ENCODE measurements around the gene TIAM2.

Gene TIAM2

GRCh38 chr6:155196911-155197310 is 201.8 kb downstream of the TIAM2 start:
- Histone ChIP-seq H3K4me1 (ENCODE audit: insufficient read depth, poor library complexity, severe bottlenecking) (peaks cover 8% of the 10 kb centered on the region), H3K9me3 (ENCODE audit: severe bottlenecking) (no peaks in the 10 kb centered on the region), H3K36me3 (ENCODE audit: low read depth) (no peaks in the 10 kb centered on the region), H3K27me3 (ENCODE audit: insufficient read depth, poor library complexity, severe bottlenecking) (no peaks in the 10 kb centered on the region), H3K4me3 (ENCODE audit: severe bottlenecking) (no peak overlapping the region), H3K27ac (ENCODE audit: poor library complexity, severe bottlenecking) (no peak overlapping the region)
- DNase-seq (ENCODE audit: low spot score) (no peak), ATAC-seq (ENCODE audit: low read depth) (no peak)
- TF ChIP-seq CTCF (IDR thresholded peaks at IDR 0.05; ENCODE audit: poor library complexity, severe bottlenecking), result no peak

GRCh38 chr6:155197932-155198331 is 202.8 kb downstream of the TIAM2 start:
- Histone ChIP-seq H3K9me3 (ENCODE audit: severe bottlenecking) (no peaks in the 10 kb centered on the region), H3K4me3 (ENCODE audit: severe bottlenecking) (no peak overlapping the region), H3K27ac (ENCODE audit: poor library complexity, severe bottlenecking) (no peak overlapping the region), H3K4me1 (ENCODE audit: insufficient read depth, poor library complexity, severe bottlenecking) (peaks cover 13% of the 10 kb centered on the region), H3K27me3 (ENCODE audit: insufficient read depth, poor library complexity, severe bottlenecking) (no peaks in the 10 kb centered on the region), H3K36me3 (ENCODE audit: low read depth) (no peaks in the 10 kb centered on the region)
- DNase-seq (ENCODE audit: low spot score), result no peak
- ATAC-seq (ENCODE audit: low read depth), result no peak
- no peak for TF ChIP-seq CTCF (IDR thresholded peaks at IDR 0.05; ENCODE audit: poor library complexity, severe bottlenecking)

- peaks cover 13% of the 10 kb centered on the region for H3K4me1 ChIP-seq (ENCODE audit: insufficient read depth, poor library complexity, severe bottlenecking)
- no peak for TF ChIP-seq CTCF (IDR thresholded peaks at IDR 0.05; ENCODE audit: poor library complexity, severe bottlenecking)
- no peaks in the 10 kb centered on the region for H3K36me3 ChIP-seq (ENCODE audit: low read depth)
- DNase-seq (ENCODE audit: low spot score) (no peak), ATAC-seq (ENCODE audit: low read depth) (no peak)
- H3K27me3 ChIP-seq (ENCODE audit: insufficient read depth, poor library complexity, severe bottlenecking), result no peaks in the 10 kb centered on the region
- H3K4me3 ChIP-seq (ENCODE audit: severe bottlenecking), result no peak overlapping the region
- H3K27ac ChIP-seq (ENCODE audit: poor library complexity, severe bottlenecking), result no peak overlapping the region
- no peaks in the 10 kb centered on the region for H3K9me3 ChIP-seq (ENCODE audit: severe bottlenecking)
Observed at GRCh38 chr6:155200012-155200411, 204.9 kb downstream of the TIAM2 start.

GRCh38 chr6:155201461-155202226 is 206.5 kb downstream of the TIAM2 start:
- H3K27me3 ChIP-seq (ENCODE audit: insufficient read depth, poor library complexity, severe bottlenecking), result no peaks in the 10 kb centered on the region
- peak overlapping the region; percentile 84 for H3K27ac ChIP-seq (ENCODE audit: poor library complexity, severe bottlenecking)
- no peaks in the 10 kb centered on the region for H3K36me3 ChIP-seq (ENCODE audit: low read depth)
- H3K4me1 ChIP-seq (ENCODE audit: insufficient read depth, poor library complexity, severe bottlenecking), result peaks cover 13% of the 10 kb centered on the region
- H3K9me3 ChIP-seq (ENCODE audit: severe bottlenecking), result no peaks in the 10 kb centered on the region
- no peak for TF ChIP-seq CTCF (IDR thresholded peaks at IDR 0.05; ENCODE audit: poor library complexity, severe bottlenecking)
- H3K4me3 ChIP-seq (ENCODE audit: severe bottlenecking), result no peak overlapping the region
- DNase-seq (ENCODE audit: low spot score) (no peak), ATAC-seq (ENCODE audit: low read depth) (peak; percentile 91)

- H3K4me1 ChIP-seq (ENCODE audit: insufficient read depth, poor library complexity, severe bottlenecking), result peaks cover 3% of the 10 kb centered on the region
- H3K4me3 ChIP-seq (ENCODE audit: severe bottlenecking), result no peak overlapping the region
- H3K9me3 ChIP-seq (ENCODE audit: severe bottlenecking), result no peaks in the 10 kb centered on the region
- ATAC-seq (ENCODE audit: low read depth) (no peak), DNase-seq (ENCODE audit: low spot score) (no peak)
- no peaks in the 10 kb centered on the region for H3K36me3 ChIP-seq (ENCODE audit: low read depth)
- no peak overlapping the region for H3K27ac ChIP-seq (ENCODE audit: poor library complexity, severe bottlenecking)
- H3K27me3 ChIP-seq (ENCODE audit: insufficient read depth, poor library complexity, severe bottlenecking), result no peaks in the 10 kb centered on the region
- no peak for TF ChIP-seq CTCF (IDR thresholded peaks at IDR 0.05; ENCODE audit: poor library complexity, severe bottlenecking)
Observed at GRCh38 chr6:155207223-155207622, 212.1 kb downstream of the TIAM2 start.
